GM18951 (cell line): Measurements from ENCODE around the gene KLF1.

ENCODE experiments used
- POLR2A ChIP-seq: IDR thresholded peaks from 4 replicates; pipeline ENCODE4 v1.6.1; 2011; ENCODE audit warnings: mild to moderate bottlenecking; ENCODE audit not compliant: insufficient read length, insufficient read depth; ENCODE audit errors: extremely low read depth
- in situ Hi-C: fragments of 300-500 bp; cut with MboI; formaldehyde crosslinking; loops from one replicate; pipeline ENCODE4 v1.12.0; 2022; ENCODE audit warnings: low sequenced_read_pairs, mixed read lengths, inconsistent platforms; ENCODE audit not compliant: unreplicated experiment

KLF1 gene

GRCh38 chr19:12885749-12886650 lies 1.0 kb downstream of the KLF1 start:
- in situ Hi-C loops: no loop called here
- no peak for TF ChIP-seq POLR2A

GRCh38 chr19:12884926-12885748 lies 1.9 kb downstream of the KLF1 start:
- in situ Hi-C loops: no loop called here
- TF ChIP-seq POLR2A: peak; percentile 46

- no peak for TF ChIP-seq POLR2A
- in situ Hi-C loops: no loop called here
These were observed 2.4 kb downstream of the KLF1 start for GRCh38 chr19:12884627-12884925.

- TF ChIP-seq POLR2A: no peak
- in situ Hi-C loops: no loop called here
These were observed 2.8 kb downstream of the KLF1 start for GRCh38 chr19:12884202-12884601.

GRCh38 chr19:12882589-12882988 lies 4.4 kb downstream of the KLF1 start:
- no peak for TF ChIP-seq POLR2A
- in situ Hi-C loops: no loop called here

GRCh38 chr19:12881172-12881808 lies 5.7 kb downstream of the KLF1 start, which contains the start of gene DNASE2:
Gene DNASE2, minus strand, starts transcription at chr19:12881449. Its CDS starts 74 bp downstream, at chr19:12881375.
- in situ Hi-C loops: no loop called here
- peak; percentile 88 for TF ChIP-seq POLR2A

GRCh38 chr19:12880551-12881171 lies 6.3 kb downstream of the KLF1 start:
- in situ Hi-C loops: no loop called here
- no peak for TF ChIP-seq POLR2A

GRCh38 chr19:12875086-12875485 lies 11.9 kb downstream of the KLF1 start:
- TF ChIP-seq POLR2A: no peak

GRCh38 chr19:12873891-12874745 lies 12.9 kb downstream of the KLF1 start:
- no peak for TF ChIP-seq POLR2A
- in situ Hi-C loops: no loop called here

More at GRCh38 chr19:12875086-12875485, 11.9 kb downstream of the KLF1 start:
- in situ Hi-C loops: no loop called here

GRCh38 chr19:12872941-12873890 lies 13.8 kb downstream of the KLF1 start:
- in situ Hi-C loops: no loop called here
- no peak for TF ChIP-seq POLR2A

GRCh38 chr19:12872255-12872654 lies 14.7 kb downstream of the KLF1 start:
- in situ Hi-C loops: no loop called here
- TF ChIP-seq POLR2A: no peak
